MM.1S (cell line): Measurements from ENCODE around the gene CDH22.

ENCODE experiments used
- EZH2 ChIP-seq: fragments of 300-600 bp; sonication (generic); optimal IDR thresholded peaks from 2 replicates; pipeline ENCODE3; 2017; ENCODE audit warnings: low read depth, mild to moderate bottlenecking, antibody characterized with exemption, low read length, mixed read lengths
- TF ChIP-seq, protein P1 (sequence below): fragments of 300-600 bp; sonication (generic); IDR thresholded peaks from 2 replicates; pipeline ENCODE4 v1.5.1; 2016; ENCODE audit warnings: antibody characterized with exemption, low read length, mixed read lengths

DNA sequence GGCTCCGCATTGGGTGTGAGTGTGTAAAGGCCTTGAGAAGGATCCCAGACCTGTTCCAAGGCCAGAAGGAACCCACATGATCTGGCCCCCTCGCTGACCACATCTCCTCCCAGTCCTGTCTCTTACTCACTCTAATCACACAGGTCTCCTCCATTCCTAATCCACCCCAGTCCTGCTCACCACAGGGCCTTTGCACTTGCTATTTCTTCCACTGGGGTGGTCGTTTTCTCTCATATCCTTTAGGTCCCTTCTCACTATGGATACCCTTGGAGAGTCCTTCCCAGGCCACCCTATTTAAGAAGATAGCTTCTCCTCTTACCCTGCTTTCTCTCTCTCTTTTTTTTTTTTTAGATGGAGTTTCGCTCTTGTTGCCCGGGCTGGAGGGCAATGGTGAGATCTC lies 124.5 kb downstream of the CDH22 start:
- TF ChIP-seq, protein P1, sequence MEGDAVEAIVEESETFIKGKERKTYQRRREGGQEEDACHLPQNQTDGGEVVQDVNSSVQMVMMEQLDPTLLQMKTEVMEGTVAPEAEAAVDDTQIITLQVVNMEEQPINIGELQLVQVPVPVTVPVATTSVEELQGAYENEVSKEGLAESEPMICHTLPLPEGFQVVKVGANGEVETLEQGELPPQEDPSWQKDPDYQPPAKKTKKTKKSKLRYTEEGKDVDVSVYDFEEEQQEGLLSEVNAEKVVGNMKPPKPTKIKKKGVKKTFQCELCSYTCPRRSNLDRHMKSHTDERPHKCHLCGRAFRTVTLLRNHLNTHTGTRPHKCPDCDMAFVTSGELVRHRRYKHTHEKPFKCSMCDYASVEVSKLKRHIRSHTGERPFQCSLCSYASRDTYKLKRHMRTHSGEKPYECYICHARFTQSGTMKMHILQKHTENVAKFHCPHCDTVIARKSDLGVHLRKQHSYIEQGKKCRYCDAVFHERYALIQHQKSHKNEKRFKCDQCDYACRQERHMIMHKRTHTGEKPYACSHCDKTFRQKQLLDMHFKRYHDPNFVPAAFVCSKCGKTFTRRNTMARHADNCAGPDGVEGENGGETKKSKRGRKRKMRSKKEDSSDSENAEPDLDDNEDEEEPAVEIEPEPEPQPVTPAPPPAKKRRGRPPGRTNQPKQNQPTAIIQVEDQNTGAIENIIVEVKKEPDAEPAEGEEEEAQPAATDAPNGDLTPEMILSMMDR = no peak
- TF ChIP-seq EZH2 = no peak
